Progenitor cell of endocrine pancreas (in vitro differentiated cells): ENCODE data around the gene ECHS1. TPM values are rescaled to one million over a fixed set of nuclear protein-coding genes. Genes with fewer than 3 reads are reported as not detected.
A peak's percentile ranks its signal among the peaks of the same experiment; 100 is the strongest.

Source experiments
- DNase-seq: peaks from one replicate; pipeline ENCODE4 v3.0.0; 2021; ENCODE audit warnings: low spot score; ENCODE audit not compliant: unreplicated experiment
- H3K27ac Mint-ChIP-seq: 2 replicates; pipeline ENCODE4 v1.8.0; 2021; ENCODE audit warnings: mild to moderate bottlenecking, moderate library complexity, mixed read lengths
- H3K27me3 Mint-ChIP-seq: 2 replicates; pipeline ENCODE4 v1.8.0; 2021; ENCODE audit warnings: mixed read lengths
- H3K36me3 Mint-ChIP-seq: 2 replicates; pipeline ENCODE4 v1.8.0; 2022; ENCODE audit warnings: mixed read lengths; ENCODE audit not compliant: insufficient read depth
- H3K4me1 Mint-ChIP-seq: 2 replicates; pipeline ENCODE4 v1.8.0; 2021; ENCODE audit warnings: low read depth, mixed read lengths
- H3K4me3 Mint-ChIP-seq: 2 replicates; pipeline ENCODE4 v1.8.0; 2021; ENCODE audit warnings: low read depth, mild to moderate bottlenecking, moderate library complexity, mixed read lengths
- H3K9me3 Mint-ChIP-seq: 2 replicates; pipeline ENCODE4 v1.8.0; 2021; ENCODE audit warnings: low read depth, mixed read lengths
- microRNA-seq: library from miRNA; unstranded; fragments of <30 nt; microRNA quantifications from one replicate; pipeline ENCODE4 v1.1.0, GENCODE V29; 2020; ENCODE audit warnings: borderline number of aligned reads; ENCODE audit not compliant: unreplicated experiment
- total RNA-seq: library from RNA; stranded (reverse); gene quantifications from 2 replicates; pipeline ENCODE4 v1.2.1, GENCODE V29; 2021
- TF ChIP-seq, protein P1 (sequence below): fragments of 200-600 bp; sonication (generic); IDR thresholded peaks from one replicate; pipeline ENCODE4 v1.5.0; 2021; ENCODE audit warnings: antibody characterized with exemption, mild to moderate bottlenecking; ENCODE audit not compliant: unreplicated experiment

The ECHS1 gene
- total RNA-seq, 1 donor from 2014 or later: 91.4 TPM

DNA sequence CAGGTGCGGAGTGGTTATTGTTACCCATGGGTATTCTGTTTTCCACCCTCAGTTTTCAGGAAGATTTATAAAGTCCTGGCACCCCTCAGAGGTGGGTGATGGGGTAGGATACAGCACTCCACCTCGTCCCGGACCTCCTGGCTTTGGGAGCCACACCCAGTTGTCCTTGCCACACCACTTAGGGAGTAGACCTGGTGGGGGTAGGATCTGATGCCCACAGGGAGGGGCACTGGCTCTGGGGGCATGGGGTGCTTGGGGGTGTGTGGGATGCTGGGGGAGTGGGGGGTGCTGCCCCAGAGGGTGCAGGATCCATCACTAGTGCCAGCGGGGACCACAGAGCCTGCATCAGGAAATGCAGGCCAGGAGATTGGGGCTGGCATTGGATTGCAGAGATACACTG lies 60.0 kb downstream of the ECHS1 start:
- DNase-seq: no peak
- Mint-ChIP-seq H3K4me3 (no peak overlapping the region), H3K36me3 (peaks cover 4% of the 10 kb centered on the region), H3K9me3 (no peaks in the 10 kb centered on the region), H3K4me1 (no peaks in the 10 kb centered on the region), H3K27me3 (no peaks in the 10 kb centered on the region), H3K27ac (no peak overlapping the region)
- TF ChIP-seq, protein P1, sequence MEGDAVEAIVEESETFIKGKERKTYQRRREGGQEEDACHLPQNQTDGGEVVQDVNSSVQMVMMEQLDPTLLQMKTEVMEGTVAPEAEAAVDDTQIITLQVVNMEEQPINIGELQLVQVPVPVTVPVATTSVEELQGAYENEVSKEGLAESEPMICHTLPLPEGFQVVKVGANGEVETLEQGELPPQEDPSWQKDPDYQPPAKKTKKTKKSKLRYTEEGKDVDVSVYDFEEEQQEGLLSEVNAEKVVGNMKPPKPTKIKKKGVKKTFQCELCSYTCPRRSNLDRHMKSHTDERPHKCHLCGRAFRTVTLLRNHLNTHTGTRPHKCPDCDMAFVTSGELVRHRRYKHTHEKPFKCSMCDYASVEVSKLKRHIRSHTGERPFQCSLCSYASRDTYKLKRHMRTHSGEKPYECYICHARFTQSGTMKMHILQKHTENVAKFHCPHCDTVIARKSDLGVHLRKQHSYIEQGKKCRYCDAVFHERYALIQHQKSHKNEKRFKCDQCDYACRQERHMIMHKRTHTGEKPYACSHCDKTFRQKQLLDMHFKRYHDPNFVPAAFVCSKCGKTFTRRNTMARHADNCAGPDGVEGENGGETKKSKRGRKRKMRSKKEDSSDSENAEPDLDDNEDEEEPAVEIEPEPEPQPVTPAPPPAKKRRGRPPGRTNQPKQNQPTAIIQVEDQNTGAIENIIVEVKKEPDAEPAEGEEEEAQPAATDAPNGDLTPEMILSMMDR: no peak

DNA sequence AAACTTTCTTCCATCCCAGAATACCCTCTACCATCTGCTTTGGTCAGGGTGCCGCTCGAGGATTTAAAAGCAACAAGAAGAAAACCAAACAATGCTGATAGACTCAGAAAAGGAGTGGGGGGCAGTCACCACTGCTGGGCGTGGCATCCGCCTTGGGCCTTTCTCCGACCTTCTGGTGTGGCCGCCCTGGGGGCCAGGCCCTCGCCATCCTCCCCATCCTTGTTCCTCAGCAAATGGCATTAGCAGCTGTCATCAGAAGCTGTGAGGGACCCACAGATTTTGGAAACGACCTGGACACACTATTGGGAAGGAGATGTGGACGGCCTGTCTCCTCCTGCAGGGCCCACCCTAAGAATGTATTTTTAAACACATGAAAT lies 60.4 kb downstream of the ECHS1 start:
- no peak for DNase-seq
- TF ChIP-seq, protein P1: no peak
- Mint-ChIP-seq H3K4me1 (peaks cover 2% of the 10 kb centered on the region), H3K27me3 (no peaks in the 10 kb centered on the region), H3K27ac (no peak overlapping the region), H3K4me3 (no peak overlapping the region), H3K36me3 (peaks cover 5% of the 10 kb centered on the region), H3K9me3 (no peaks in the 10 kb centered on the region)

Small RNAs within 50 kb of the gene (microRNA-seq; reads per million reads assigned to microRNA genes)
- gene MIR3944: 6.0 reads per million, percentile 3 among the genes with 10 or more reads in this experiment

Other genes with a start within 250 kb of the ECHS1 start
- 11.0 and 14.2 TPM in 2 replicates for gene KNDC1, start 213.1 kb downstream of the ECHS1 start, total RNA-seq
- not detected in 2 replicates for gene UTF1, start 143.1 kb downstream of the ECHS1 start, total RNA-seq
- gene VENTX, start 135.5 kb downstream of the ECHS1 start, total RNA-seq: 1.2 TPM in 2 replicates
- gene ADAM8, start 96.5 kb downstream of the ECHS1 start, total RNA-seq: 13.7 and 16.3 TPM in 2 replicates
- 63.2 and 77.0 TPM in 2 replicates for gene TUBGCP2, start 64.5 kb downstream of the ECHS1 start, total RNA-seq
- gene ZNF511, start 64.4 kb downstream of the ECHS1 start, total RNA-seq: 54.2 and 56.8 TPM in 2 replicates
- 2.3 and 2.5 TPM in 2 replicates for gene CALY, start 36.5 kb downstream of the ECHS1 start, total RNA-seq
- gene PRAP1, start 26.0 kb downstream of the ECHS1 start, total RNA-seq: 0.62 TPM in 1 of 2 replicates, not detected in the other
- gene FUOM, start 15.3 kb downstream of the ECHS1 start, total RNA-seq: 14.7 and 16.2 TPM in 2 replicates
- 11.9 and 14.1 TPM in 2 replicates for gene PAOX, start 5.9 kb upstream of the ECHS1 start, total RNA-seq
- gene MTG1, start 20.8 kb upstream of the ECHS1 start, total RNA-seq: 137 and 139 TPM in 2 replicates
- gene SPRN, start 51.3 kb upstream of the ECHS1 start, total RNA-seq: 0.12 TPM in 1 of 2 replicates, not detected in the other
- 1.7 and 3.0 TPM in 2 replicates for gene SCART1, start 80.6 kb upstream of the ECHS1 start, total RNA-seq
- 0.91 and 1.4 TPM in 2 replicates for gene CYP2E1, start 154.0 kb upstream of the ECHS1 start, total RNA-seq
- gene SYCE1, start 192.2 kb upstream of the ECHS1 start, total RNA-seq: not detected in 2 replicates